Measurements from ENCODE around the gene VPREB1.
"Not testable (repeated sequence)": the region's sequence is repeated elsewhere in the genome, so short reads cannot be mapped to it uniquely, and the experiment has no call there.

Gene VPREB1

DNA sequence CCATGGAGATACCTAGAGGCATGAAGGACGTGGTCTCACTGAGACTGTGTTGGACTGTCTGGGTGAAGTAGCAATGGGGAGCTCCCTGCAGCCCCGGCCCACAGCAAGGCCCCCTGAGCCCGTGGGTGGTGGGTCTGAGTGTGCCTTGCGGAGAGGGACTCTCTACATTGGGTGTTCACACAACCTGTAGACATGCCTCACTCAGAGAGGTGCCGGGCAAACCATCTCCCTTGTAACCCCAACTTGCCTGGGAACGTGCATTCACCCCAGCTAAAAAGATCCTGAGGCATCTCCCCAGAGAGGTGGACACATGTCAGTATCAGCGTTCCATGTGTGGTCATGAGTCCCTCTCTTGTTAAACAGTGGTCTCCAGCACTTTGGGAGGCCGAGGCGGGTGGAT is 2.1 kb downstream of the VPREB1 start:
- DNase-seq (ENCODE audit: low spot score): no peak

- DNase-seq (ENCODE audit: low spot score): no peak
Measured at GRCh38 chr22:22248878-22249277, 4.3 kb downstream of the VPREB1 start.

DNA sequence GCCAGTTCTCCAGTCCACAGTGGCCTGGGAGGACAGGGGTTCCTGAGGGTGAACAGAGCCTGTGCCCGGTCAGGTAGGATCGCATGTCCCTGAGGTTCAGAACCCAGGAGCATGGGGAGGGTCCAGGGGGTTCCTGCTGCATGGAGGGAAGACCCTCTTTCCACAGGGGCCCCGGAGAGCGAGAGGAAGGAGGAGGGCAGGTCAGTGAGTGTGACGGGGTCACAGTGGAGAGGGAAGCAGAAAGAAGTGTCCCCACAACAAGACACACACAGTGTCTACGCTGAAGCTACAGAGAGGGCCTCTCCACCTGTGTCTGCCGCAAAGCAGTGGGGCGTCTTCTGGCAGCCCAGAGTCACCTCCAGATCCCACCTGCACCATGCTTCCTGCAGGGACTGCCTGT is 6.1 kb downstream of the VPREB1 start:
- DNase-seq (ENCODE audit: low spot score): not testable (repeated sequence)

- not testable (repeated sequence) for DNase-seq (ENCODE audit: low spot score)
Measured at GRCh38 chr22:22256133-22256532, 11.5 kb downstream of the VPREB1 start.

DNA sequence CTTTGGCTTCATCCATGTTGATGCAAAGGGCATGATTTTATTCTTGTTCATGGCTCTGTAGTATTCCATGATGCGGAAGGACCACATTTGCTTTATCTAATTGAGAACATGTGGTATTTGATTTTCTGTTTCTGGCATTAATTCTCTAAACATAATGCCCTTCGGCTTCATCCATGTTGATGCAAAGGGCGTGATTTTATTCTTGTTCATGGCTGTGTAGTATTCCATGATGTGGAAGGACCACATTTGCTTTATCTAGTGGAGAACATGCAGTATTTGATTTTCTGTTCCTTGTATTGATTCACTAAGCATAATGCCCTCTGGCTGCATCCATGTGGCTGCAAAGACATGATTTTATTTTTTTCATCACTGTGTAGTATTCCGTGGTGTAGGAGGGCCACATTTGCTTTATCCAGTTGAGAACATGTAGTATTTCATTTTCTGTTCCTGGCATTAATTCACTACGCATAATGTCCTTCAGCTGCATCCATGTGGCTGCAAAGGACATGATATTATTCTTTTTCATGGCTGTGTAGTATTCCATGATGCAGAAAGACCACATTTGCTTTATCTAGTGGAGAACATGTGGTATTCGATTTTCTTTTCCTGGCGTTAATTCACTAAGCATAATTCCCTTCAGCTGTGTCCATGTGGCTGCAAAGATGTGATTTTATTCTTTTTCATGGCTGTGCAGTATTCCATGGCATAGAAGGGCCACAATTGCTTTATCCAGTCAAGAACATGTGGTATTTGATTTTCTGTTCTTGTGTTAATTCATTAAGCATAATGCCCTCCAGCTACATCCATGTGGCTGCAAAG is 14.2 kb downstream of the VPREB1 start:
- not testable (repeated sequence) for DNase-seq (ENCODE audit: low spot score)

DNA sequence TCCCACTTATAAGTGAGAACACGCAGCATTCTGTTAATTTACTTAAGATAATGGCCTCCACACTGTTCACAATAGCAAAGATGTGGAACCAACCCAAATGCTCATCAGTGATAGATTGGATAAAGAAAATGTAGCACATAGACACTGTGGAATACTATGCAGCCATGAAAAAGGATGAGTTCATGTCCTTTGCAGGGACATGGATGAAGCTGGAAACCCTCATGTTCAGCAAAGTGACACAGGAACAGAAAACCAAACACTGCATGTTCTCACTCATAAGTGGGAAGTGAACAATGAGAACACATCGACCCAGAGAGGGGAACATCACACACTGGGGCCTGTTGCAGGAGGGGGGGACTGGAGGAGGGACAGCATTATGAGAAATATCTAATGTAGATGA is 15.6 kb downstream of the VPREB1 start:
- DNase-seq (ENCODE audit: low spot score): not testable (repeated sequence)

DNA sequence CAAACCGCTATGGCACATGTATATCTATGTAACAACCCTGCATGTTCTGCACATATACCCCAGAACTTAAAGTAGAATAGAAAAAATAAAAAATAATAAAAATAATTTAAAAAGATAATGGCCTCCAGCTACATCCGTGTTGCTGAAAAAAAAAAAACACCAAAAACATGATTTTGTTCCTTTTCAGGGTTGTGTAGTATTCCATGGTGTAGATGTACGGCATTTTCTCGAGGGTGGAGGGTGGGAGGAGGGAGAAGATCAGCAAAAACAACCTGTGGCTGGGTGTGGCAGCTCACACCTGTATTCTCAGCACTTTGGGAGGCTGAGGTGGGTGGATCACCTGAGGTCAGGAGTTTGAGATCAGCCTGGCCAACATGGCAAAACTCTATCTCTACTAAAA is 16.0 kb downstream of the VPREB1 start:
- DNase-seq (ENCODE audit: low spot score): not testable (repeated sequence)

- DNase-seq (ENCODE audit: low spot score): not testable (repeated sequence)
Measured at GRCh38 chr22:22262332-22263074, 17.9 kb downstream of the VPREB1 start.

DNA sequence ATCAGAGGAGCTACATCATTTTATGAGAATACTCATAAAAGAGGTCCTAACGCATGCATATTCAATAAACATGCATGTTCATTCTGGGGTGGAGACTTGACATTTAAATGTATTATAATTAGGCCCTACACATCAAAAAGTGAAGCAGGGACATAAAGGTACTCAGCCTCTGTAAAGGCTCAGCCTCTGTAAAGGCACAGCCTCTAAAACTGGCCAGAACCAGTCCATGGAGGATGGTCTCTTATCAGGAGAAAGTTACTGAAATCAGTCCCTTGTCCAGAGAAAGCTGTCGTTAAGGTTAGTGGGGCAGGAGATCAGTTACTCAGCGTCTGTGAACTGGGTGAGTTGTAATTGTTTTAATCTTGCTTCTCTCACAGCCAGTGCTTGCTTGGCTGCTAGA is 19.2 kb downstream of the VPREB1 start:
- DNase-seq (ENCODE audit: low spot score): not testable (repeated sequence)

DNA sequence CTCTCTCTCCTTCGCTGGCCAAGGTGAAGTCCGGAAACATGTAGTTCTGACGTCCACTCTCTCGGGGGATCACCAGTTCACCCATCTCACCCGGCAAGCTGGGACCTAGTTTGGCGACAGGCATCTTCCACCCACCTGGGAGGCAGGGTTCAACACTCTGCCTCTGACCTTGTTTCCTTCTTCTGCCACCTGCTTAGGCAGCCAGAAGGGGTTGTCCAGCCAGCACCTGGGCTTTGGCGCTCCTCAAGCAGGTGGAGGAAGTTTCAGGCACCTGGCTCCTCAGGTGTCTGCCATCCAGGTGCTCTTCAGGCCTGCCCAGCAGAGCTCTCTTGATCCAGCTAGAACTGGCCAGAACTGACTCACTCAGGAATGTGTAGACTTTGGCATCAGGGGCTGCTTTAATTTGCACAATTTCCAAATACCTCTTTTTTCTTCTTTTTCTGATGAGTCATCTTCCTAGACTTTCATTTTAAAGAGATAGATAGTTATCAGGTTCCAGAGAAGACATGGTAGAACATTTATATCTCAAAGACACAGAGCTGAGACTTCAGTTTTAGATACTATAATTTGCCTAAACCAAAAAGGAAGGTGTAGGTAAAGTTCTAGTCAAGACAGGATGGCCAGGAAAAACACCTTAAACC is 25.6 kb downstream of the VPREB1 start:
- not testable (repeated sequence) for DNase-seq (ENCODE audit: low spot score)

DNA sequence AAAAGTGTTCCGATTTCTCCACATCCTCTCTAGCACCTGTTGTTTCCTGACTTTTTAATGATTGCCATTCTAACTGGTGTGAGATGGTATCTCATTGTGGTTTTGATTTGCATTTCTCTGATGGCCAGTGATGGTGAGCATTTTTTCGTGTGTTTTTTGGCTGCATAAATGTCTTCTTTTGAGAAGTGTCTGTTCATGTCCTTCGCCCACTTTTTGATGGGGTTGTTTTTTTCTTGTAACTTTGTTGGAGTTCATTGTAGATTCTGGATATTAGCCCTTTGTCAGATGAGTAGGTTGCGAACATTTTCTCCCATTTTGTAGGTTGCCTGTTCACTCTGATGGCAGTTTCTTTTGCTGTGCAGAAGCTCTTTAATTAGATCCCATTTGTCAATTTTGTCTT is 32.8 kb downstream of the VPREB1 start:
- DNase-seq (ENCODE audit: low spot score): not testable (repeated sequence)

DNA sequence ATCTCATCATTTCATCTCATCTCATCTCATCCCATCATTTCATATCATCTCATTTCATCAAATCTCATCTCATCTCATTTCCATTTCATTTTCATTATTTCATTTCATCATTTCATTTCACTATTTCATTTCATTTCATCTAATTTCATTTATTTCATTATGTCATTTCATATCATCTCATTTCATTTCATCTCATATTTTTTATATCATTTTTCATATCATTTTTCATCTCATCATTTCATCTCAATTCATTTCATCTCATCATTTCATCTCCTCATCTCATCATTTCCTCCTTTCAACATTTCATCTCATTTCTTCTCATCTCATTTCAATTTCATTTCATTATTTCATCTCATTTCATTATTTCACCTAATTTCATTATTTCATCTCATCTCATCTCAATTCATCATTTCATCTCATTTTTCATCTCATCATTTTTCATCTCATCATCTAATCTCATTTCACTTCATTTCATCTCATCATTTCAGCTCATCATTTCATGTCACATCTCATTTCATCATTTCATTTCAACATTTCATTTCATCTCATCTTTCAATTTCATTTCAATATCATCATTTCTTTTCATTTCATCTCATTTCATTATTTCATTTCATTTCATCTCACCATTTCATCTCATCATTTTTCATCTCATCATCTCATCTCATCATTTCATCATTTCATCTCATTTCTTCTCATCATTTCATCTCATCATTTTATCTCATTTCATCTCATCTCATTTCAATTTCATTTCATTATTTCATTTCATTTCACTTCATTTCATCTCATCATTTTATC is 40.6 kb downstream of the VPREB1 start:
- DNase-seq (ENCODE audit: low spot score): not testable (repeated sequence)

GRCh38 chr22:22286390-22287105 is 42.0 kb downstream of the VPREB1 start:
- DNase-seq (ENCODE audit: low spot score): not testable (repeated sequence)

DNA sequence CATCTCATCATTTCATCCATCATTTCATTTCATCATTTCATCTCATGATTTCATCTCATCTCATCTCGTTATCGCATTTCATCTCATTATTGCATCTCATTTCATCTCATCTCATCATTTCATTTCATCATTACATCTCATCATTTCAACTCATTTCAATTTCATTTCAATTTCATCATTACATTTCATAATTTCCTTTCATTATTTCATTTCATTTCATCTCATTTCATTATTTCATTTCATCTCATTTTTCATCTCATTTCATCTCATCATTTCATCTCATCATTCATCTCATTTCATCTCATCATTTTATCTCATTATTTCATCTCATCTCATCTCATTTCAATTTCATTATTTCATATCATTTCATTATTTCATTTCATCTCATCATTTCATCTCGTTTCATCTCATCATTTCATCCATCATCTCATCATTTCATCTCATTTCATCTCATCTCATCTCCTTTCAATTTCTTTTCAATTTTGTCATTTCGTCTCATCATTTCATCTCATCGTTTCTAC is 42.6 kb downstream of the VPREB1 start:
- DNase-seq (ENCODE audit: low spot score): not testable (repeated sequence)

GRCh38 chr22:22289666-22290065 is 45.1 kb downstream of the VPREB1 start:
- DNase-seq (ENCODE audit: low spot score): not testable (repeated sequence)

DNA sequence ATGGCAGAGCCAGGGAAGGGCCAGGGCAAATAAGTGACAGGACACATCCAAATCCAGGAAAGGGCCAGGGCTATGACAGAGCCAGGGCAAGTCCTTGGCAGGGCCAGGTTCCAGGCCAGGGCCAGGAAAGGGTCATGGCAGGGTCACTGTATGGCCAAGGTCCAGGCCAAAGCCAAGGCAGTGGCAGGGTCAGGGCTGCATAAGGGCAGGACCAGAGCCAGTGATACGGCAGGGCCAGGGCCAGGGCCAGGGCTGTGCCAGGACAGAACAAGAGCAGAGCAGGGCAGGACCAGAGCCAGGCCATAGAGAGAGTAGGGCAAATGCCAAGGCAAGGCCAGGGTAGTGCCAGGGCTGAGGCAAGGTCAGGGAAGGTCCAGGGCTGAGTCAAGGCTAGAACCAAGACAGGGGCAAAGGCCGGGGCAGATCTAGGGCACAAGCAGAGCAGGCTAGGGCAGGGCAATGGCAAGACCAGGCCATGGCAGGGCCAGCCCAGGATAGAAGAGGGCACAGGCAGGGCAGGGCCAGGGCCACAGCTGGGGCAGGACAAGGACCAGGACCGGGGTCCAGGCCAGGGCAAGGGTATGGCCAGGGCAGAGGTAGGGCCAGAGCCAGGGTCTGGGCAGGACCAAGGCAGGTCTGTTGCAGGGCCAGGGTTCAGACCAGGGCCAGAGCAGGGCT is 46.7 kb downstream of the VPREB1 start:
- DNase-seq (ENCODE audit: low spot score): not testable (repeated sequence)

DNA sequence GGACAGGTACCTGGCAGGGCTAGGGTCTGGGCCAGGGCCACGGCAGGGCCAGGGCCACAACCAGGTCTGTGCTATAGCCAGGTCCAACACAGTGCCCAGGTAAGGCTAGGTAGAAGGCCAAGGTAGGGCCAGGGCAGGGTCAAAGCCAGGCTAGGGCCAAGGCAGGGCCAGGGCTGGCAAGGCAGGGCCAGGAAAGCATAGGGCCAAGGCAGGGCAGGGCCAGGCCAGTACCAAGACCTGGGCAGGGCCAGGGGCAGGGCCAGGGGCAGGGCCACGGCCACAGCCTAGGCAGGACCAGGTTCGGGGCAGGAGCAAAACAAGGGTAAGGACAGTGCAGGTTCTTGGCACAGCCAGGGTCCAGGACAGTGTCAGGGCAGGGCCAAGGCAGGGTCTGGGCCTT is 48.1 kb downstream of the VPREB1 start:
- not testable (repeated sequence) for DNase-seq (ENCODE audit: low spot score)

DNA sequence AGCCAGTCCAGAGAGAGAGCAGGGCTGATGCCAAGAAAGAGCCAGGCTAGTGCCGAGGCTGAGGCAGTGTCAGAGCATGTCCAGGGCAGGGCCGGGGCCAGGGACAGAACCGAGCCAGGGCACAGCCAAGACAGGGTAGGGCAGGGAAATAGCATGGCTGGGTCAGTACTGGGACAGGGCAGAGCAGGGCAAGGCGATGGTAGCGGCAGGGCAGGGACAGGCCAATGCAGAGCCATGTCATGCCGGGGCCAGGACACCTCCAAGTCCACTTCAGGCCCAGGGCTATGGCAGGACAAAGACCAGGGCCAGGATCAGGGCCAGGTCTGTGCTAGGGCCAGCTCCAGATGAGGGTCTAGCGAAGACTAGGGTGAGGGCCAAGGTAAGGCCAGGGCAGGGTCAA is 48.9 kb downstream of the VPREB1 start:
- DNase-seq (ENCODE audit: low spot score): not testable (repeated sequence)

DNA sequence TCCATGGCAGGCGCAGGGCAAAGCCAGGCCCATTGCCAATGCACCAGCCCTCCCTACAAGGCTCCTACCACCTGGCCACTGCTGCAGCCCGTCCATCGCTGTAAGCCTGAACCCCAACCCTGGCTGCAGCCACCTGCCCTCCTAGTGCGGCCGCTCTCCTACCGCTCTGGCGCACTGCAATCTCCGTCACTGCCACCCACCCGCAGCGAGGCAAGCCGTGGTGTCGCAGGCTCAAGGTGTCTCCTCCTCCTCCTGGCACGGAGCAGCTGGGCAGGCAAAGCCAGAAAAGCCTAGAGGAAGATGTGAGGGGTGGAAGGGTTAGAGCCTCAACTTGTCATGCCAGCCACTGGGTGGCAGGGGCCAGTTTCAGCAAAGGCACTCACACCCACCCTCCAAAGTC is 50.1 kb downstream of the VPREB1 start:
- not testable (repeated sequence) for DNase-seq (ENCODE audit: low spot score)
